Epidermal melanocyte (primary cell): ENCODE results near the gene CD99.
A peak's percentile ranks its signal among the peaks of the same experiment; 100 is the strongest.

ENCODE experiments used
- DNase-seq: peaks from one replicate; pipeline ENCODE4 v3.0.0; 2011; ENCODE audit warnings: low spot score; ENCODE audit not compliant: insufficient read length

The CD99 gene

DNA sequence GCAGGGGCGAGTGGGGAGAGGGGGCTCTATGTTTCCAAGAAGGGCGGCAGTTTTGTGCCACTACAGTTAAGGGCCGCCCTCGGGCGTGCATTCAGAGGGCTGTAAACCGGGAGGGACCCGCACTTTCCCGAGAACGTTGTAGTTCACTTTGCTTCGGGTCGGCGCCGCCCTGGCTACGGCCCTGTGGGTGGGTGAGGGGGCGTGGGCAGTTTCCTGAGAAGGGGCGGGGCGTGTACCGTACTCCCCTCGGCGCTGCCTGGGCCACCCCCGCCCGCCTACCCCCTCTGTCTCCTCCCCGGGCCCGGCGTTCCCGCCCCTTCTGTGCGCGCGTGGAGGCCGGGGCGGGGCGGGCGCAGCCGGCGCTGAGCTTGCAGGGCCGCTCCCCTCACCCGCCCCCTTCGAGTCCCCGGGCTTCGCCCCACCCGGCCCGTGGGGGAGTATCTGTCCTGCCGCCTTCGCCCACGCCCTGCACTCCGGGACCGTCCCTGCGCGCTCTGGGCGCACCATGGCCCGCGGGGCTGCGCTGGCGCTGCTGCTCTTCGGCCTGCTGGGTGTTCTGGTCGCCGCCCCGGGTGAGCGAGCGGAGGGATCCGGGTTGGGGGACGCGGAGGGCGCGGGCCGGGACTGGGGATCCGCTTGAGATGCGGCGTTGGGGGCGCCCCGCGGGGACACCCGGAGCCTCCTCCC lies at the start of gene CD99:
CD99 (plus strand) TSS at position 440 of the 687 bp plus-strand sequence; CDS start at position 506, 66 bp downstream.
- DNase-seq, result peak; percentile 86

GRCh38 chrX:2642146-2642545 lies 48.9 kb upstream of the CD99 start:
- DNase-seq, result no peak

- DNase-seq, result no peak
Observed at GRCh38 chrX:2642791-2643190, 48.3 kb upstream of the CD99 start.

DNA sequence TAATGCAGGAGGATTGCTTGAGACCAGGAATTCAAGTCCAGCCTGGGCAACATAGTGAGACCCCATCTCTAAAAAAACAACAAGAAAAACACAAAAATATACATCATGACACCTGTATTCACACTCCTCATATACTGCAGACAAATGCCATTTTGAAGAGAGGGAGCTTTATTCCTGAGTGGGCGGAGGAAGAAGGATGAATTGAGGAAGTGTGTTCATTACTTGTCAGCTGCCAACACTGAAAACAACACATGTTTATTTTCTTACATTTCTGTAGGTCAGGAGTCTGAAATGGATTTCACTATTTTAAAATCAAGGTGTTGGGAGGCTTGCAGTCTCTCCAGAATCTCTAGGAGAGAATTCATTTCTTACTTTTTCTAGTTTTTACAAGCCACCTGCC lies 47.2 kb upstream of the CD99 start:
- DNase-seq, result no peak

- no peak for DNase-seq
Observed at GRCh38 chrX:2645563-2645962, 45.5 kb upstream of the CD99 start.

GRCh38 chrX:2647627-2648026 lies 43.5 kb upstream of the CD99 start:
- DNase-seq, result no peak

- no peak for DNase-seq
Observed at GRCh38 chrX:2650037-2650436, 41.1 kb upstream of the CD99 start.

GRCh38 chrX:2650865-2651264 lies 40.2 kb upstream of the CD99 start:
- DNase-seq, result no peak

DNA sequence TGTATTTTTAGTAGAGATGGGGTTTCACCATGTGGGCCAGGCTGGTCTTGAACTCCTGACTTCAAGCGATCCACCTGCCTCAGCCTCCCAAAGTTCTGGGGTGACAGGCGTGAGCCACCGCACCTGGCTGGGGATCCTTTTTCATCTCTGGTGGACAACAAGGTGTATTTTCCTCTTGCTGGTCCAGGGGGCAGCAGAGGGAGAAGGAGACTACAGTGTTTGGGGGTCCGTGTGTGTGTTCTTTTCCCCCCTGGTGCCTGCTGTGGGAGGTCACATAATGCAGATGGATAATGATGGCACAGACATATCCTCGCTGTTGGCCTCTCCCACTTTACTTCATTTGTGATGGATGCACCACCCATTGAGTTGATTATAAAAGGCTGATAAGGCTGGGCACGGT lies 39.0 kb upstream of the CD99 start:
- no peak for DNase-seq

DNA sequence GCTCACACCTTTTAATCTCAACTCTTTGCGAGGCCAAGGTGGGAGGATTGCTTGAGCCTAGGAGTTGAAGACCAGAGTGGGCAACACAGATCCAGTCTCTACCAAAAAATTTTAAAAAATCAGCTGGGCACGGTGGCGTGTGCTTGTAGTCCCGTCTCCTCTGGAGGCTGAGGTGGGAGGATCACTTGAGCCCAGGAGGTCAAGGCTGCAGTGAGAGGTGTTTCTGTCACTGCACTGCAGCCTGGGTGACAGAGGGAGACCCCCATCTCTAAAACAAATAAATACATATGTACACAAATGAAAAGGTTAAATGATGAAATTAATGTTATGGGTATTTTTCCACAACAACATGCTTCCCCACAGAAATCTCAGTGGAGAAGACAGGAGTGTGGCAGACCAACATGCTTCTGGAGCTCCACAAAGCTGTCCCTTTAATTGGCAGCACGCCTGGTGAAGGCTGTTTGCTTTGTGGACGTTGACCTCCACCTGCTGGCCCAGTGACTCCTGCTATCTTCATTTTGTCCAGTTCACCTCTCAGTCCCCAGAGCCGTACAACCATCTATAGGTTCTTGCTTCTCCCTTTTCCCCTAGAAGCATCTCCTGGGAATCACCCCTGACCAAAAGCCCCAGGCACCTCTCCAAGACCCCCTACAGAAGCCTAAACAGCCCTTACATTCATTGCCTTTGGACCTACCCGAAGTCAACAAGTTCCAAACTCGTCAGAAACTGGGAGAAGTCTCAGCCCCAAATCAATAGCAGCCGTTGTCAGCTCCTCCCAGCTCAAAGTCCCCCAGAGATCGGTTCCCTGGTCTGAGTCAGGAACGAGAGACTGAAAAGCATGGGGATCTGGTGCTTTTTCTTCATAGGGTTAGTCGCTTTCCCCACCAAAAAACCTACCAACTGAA lies 36.4 kb upstream of the CD99 start:
- DNase-seq, result no peak

DNA sequence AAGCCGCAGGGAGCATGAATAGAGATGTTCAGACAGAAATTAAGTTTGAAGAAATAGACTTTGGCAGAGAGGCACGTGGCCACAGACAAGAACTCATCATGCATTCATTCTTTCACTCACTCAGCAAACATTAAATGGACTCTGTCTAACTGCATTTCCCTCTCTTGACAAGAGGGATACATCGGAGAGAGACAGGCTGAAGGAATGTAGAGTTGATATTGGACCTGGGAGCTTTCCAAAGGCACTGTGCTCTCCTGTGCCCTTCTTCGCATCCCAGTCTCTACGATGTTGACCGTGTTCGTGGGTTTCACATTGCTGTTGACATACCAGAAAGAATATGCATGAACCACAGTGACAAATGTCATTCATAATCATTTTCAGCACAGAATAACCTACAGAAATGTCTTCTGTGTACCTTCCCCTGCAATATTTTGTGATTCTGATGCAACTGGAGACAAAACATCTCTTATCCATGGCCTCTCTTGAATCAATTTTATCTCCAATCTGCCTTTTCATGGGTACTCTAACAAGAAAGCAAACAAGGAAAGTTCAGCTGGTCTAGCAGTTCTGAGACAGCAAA lies 34.7 kb upstream of the CD99 start:
- no peak for DNase-seq

DNA sequence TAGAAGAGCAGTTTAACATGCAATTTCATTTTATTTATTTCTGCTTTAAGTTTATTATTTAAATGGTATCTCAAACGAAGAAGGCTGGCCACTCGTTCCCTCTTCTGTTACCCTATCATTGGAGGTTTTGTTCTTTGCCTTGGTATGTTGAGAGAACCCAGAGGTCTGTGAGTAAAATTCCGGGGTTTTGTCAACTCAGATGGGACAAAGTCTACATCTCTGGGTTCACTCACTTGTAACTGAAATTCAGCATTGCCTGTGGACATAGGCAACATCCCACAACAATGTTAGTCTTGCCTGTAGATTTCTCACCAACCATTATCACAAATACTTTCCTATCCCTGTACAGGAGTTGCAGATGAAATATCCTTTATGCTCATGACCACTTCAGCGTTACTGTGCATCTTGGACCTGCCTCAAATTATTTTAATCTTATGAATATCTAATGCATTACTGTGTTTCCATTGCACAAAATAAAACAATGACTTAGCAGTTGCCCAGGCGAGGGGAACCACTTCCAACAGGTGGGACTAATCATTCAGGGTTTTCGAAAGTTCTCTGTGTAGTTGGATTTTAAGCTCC lies 33.5 kb upstream of the CD99 start:
- DNase-seq, result no peak

- no peak for DNase-seq
Observed at GRCh38 chrX:2658585-2659292, 32.4 kb upstream of the CD99 start.

DNA sequence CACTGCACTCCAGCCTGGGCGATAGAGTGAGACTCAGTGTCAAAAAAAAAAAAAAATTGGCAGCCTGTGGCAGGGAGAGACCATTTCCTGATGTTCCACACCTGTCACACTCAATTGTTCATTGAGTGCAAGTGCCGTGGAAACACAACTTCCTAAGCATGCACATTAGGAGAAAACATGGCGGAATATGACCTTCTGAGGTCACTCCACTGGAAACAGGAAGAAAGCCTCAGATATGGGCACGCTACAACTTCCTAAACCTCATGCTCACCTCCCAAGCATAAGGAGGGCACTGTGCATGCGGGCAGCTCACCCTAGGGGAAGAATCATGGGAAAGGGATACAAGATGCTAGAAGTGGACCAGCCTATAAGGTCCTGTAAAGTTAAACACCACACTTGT lies 28.5 kb upstream of the CD99 start:
- DNase-seq, result no peak

DNA sequence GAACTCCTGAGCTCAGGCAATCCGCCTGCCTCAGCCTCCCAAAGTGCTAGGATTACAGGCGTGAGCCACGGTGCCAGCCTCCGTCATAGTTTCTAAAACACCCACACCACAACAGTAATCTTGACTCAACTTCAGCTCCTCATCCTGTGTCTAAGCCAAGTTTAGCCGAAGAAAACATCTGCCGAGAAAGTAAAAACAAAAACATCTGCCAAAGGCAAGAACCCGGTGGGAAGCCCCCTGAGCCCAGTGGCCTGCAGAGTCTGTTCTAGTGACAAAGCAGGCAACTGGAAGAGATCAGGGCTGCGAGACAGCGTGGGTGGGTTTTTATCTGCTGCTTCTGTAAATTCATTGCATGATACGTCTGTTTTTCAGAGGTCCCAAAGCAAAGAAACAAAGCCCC lies 26.6 kb upstream of the CD99 start:
- no peak for DNase-seq

DNA sequence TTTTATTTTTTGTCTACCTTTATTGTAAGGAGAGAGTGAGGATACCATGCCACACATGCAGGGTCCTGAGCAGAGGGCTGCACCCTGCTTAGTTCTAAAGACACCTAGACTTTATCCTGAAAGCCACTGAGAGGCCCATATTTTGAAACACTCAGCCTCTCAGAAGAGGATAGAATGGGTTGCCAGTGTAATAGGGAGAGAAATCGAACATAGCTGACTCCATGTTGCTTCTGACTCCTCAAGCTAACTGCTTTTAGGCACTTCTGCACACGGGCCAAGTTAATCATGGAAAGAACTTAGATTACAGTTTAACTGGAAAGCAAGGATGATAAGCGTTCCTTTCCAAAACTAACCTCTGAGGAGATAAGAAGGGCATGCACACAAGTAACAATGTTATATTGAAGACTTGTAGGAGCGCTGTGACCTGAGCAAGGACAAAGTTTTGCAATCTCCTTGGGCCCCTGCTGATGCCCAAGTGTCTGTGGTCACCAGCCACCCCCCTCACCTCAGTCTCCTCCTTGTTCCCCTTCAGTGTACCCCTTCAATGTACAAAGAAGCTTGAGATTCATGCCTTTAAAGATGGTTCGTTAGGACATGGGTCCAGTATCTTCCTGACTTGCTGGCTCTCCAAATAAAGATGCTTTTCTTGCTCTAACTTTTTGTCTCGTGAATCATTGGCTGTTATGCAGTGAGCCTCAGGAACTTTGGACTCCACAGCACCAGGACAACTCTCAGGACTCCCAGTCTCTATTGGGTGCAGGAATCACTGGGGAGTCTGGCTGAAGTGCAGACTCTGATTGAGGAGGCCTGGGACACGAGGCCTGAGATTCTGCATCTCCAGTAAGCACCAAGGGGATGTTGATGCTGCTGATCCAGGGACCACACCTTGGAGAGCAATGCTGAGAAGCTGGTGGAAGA lies 25.4 kb upstream of the CD99 start:
- no peak for DNase-seq

DNA sequence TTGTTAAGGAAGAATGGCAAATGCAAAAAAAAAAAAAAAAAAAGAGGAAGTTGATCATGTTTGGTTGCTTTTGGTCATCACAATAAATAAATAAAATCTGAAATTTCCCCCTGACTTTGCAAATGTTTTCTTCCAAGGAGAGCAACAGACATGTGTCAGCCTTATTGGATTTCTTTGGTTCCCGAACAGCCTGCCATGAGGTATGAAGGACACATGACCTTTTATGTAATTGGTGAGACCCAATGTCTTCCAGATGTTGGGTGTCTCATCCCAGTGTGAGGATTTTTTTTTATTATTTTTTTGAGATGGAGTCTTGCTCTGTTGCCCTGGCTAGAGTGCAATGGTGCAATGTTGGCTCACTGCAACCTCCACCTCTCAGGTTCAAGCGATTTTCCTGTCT lies 24.6 kb upstream of the CD99 start:
- DNase-seq, result no peak

GRCh38 chrX:2670978-2671377 lies 20.1 kb upstream of the CD99 start:
- no peak for DNase-seq

DNA sequence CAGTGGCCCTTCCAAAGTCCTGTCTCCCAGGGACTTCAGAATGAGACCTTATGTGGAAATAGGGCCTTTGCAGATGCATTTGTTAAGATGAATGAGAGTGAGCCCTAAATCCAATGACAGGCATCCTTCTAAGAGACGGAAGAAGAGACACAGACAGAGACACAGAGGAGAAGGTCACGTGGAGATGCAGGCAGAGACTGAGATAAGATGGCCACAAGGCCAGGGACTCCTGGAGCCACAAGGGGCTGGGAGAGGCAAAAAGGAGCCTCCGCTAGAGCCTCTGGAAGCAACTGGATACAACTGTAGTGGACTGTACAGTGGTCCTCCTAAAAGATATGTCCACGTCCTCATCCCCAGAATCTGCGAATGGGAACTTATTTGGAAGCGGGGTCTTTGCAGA lies 19.0 kb upstream of the CD99 start:
- no peak for DNase-seq

DNA sequence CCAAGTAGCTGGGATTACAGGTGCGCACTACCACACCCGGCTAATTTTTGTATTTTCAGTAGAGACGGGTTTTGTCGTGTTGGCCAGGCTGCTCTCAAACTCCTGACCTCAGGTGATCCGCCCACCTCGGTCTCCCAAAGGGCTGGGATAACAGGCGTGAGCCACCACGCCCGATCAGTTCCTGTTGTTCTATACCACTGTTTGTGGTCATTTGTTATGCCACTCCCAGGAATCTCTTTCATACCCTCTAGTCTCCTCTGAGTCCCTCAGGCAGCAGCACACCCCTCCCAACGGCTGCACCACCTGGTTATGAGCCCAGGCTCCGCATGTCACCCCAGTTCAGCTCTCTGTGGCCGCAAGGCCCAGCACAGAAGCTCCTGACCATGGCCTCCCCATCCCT lies 17.5 kb upstream of the CD99 start:
- DNase-seq, result no peak
